Transverse colon (tissue), 4 donors: Measurements from ENCODE around the gene PHACTR4. TPM values are rescaled to one million over a fixed set of nuclear protein-coding genes. Genes with fewer than 3 reads are reported as not detected.
A peak's percentile ranks its signal among the peaks of the same experiment; 100 is the strongest.

Experiments
- DNase-seq: peaks from one replicate; pipeline ENCODE4 v3.0.0-alpha.2; 2019
- H3K27ac ChIP-seq, 4 donors: fragments of 200-600 bp; sonication (generic); 2 replicates each; pipeline ENCODE4 v1.5.1; 2016 to 2018; ENCODE audit warnings: inconsistent platforms in 4 of 4
- H3K27me3 ChIP-seq: fragments of 200-600 bp; sonication (generic); 2 replicates; pipeline ENCODE4 v1.5.1; 2017; ENCODE audit warnings: inconsistent platforms
- H3K36me3 ChIP-seq, 4 donors: fragments of 200-600 bp; sonication (generic); 2 replicates each; pipeline ENCODE4 v1.5.1; 2017 to 2019; ENCODE audit warnings: inconsistent platforms in 4 of 4
- H3K4me1 ChIP-seq, 4 donors: fragments of 200-600 bp; sonication (generic); 2 replicates each; pipeline ENCODE4 v1.5.1; 2017 to 2020; ENCODE audit warnings: inconsistent platforms in 4 of 4
- H3K4me3 ChIP-seq, 4 donors: fragments of 200-600 bp; sonication (generic); 1 replicate in 1 of 4; 2 replicates in 3 of 4; pipeline versions ENCODE4 v1.5.1 to v1.6.1; 2017 to 2019; ENCODE audit warnings: inconsistent platforms in 4 of 4
- H3K9me3 ChIP-seq, 2 donors: fragments of 200-600 bp; sonication (generic); 2 replicates each; pipeline ENCODE4 v1.5.1; 2017 to 2019; ENCODE audit warnings: inconsistent platforms in 2 of 2
- EP300 ChIP-seq: sonication (generic); formaldehyde crosslinking; IDR thresholded peaks from one replicate; pipeline ENCODE4 v1.6.1; 2017; ENCODE audit warnings: antibody characterized with exemption, low read depth
- POLR2A ChIP-seq: fragments of 450-650 bp; IDR thresholded peaks from one replicate; pipeline ENCODE4 v1.6.1; 2016; ENCODE audit warnings: antibody characterized with exemption, mild to moderate bottlenecking, moderate library complexity
- POLR2AphosphoS5 ChIP-seq, 3 donors: sonication (generic); formaldehyde crosslinking; IDR thresholded peaks; one replicate each; pipeline ENCODE4 v1.6.1; 2016; ENCODE audit warnings: antibody characterized with exemption in 3 of 3
- WGBS, 2 donors: methylation state at CpG; one replicate each; pipeline ENCODE4 v1.1.5; 2018; ENCODE audit warnings: low coverage in 1 of 2; 5-methylcytosine and 5-hydroxymethylcytosine counted together
- in situ Hi-C, 4 donors: fragments of 200-750 bp; cut with MboI; loops; one replicate each; pipeline versions ENCODE4 v1.15.0 to v1.15.1; 2017; ENCODE audit warnings: low sequenced_read_pairs in 3 of 4, low pct_ligation_motif_present in 1 of 4, low pct_unique_long_range_greater_than_20kb in 1 of 4
- intact Hi-C: fragments of 100-400 bp; cut with DNase I; formaldehyde crosslinking; loops from one replicate; pipeline ENCODE4 v1.15.1; 2023; ENCODE audit warnings: low total_unique reads
- total RNA-seq, 4 donors: library from RNA; depleted of rRNA; stranded (reverse); fragments of >200 nt; gene quantifications; one replicate each; pipeline ENCODE4 v1.1.0, GENCODE V29; 2016
- TF ChIP-seq, protein P1 (sequence below), 5 experiments: fragments of 200-600 bp in 3 of 5; fragments of 450-650 bp in 2 of 5; sonication (generic) in 3 of 5; IDR thresholded peaks; 1 replicate in 2 of 5; 2 replicates in 3 of 5; pipeline ENCODE4 v1.5.1; 2016 to 2017; ENCODE audit warnings: antibody characterized with exemption in 5 of 5, inconsistent platforms in 3 of 5, mild to moderate bottlenecking in 2 of 5, moderate library complexity in 1 of 5

The PHACTR4 gene
- total RNA-seq, 4 donors from 2014 or later, result 31.4 to 51.1 (median 41.6) TPM

DNA sequence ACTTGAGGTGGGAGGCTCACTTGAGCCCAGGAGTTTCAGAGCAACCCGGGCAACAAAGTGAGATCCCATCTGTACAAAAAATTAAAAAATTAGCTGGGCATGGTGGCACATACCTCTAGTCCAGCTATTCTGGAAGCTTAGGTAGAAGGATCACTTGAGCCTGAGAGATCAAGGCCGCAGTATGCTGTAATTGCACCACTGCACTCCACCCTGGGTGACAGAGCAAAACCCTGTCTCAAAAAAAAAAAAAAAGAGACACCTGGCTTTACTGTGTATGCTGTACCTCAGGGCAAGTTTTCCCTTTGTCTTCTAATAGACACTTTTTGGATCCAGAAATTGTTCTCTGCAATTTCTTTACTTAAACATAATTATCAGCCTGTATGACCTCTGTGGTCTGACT lies 113.2 kb downstream of the PHACTR4 start:
- in situ Hi-C loops (no loop called here), intact Hi-C loops (no loop called here)
- TF ChIP-seq POLR2AphosphoS5 (IDR thresholded peaks at IDR 0.05) (no peak), EP300 (no peak), POLR2A (no peak)
- TF ChIP-seq, protein P1, sequence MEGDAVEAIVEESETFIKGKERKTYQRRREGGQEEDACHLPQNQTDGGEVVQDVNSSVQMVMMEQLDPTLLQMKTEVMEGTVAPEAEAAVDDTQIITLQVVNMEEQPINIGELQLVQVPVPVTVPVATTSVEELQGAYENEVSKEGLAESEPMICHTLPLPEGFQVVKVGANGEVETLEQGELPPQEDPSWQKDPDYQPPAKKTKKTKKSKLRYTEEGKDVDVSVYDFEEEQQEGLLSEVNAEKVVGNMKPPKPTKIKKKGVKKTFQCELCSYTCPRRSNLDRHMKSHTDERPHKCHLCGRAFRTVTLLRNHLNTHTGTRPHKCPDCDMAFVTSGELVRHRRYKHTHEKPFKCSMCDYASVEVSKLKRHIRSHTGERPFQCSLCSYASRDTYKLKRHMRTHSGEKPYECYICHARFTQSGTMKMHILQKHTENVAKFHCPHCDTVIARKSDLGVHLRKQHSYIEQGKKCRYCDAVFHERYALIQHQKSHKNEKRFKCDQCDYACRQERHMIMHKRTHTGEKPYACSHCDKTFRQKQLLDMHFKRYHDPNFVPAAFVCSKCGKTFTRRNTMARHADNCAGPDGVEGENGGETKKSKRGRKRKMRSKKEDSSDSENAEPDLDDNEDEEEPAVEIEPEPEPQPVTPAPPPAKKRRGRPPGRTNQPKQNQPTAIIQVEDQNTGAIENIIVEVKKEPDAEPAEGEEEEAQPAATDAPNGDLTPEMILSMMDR (IDR thresholded peaks at IDR 0.05), result no peak
- Histone ChIP-seq H3K9me3 (no peaks in the 10 kb centered on the region), H3K4me1 (peaks cover 0 to 3% (median 0%) of the 10 kb centered on the region in 4 donors), H3K27me3 (no peaks in the 10 kb centered on the region), H3K27ac (no peak overlapping the region), H3K4me3 (no peak overlapping the region), H3K36me3 (peaks cover 0 to 49% (median 21%) of the 10 kb centered on the region in 4 donors)
- WGBS, 2 donors, result 83 to 85% methylated on average over 1 to 2 of the region's 2 CpGs
- DNase-seq, result no peak

DNA sequence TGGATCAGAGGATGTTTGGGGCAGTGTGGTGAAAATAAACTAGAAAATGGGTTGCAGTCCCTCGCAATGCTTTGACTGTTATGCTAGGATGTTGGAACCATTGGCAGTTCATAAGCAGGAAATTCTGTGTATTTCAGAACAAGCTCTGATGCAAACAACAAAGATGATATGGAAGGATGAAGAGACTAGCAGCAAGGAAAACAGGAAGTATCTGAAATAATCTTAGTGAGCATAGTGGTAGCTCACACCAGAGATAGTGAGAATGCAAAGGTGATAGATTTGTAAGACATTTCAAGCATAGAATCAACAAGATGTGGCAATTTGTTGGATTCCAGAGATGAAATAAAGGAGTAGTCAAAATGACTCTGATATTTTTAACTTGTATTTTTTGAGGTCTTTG lies 125.2 kb downstream of the PHACTR4 start:
- Histone ChIP-seq H3K4me1 (no peaks in the 10 kb centered on the region), H3K4me3 (no peak overlapping the region), H3K9me3 (no peaks in the 10 kb centered on the region), H3K27ac (no peak overlapping the region), H3K36me3 (peaks cover 0 to 50% (median 22%) of the 10 kb centered on the region in 4 donors), H3K27me3 (no peaks in the 10 kb centered on the region)
- in situ Hi-C loops, result no loop called here
- 97 to 100% methylated on average over 1 of the region's 1 CpG for WGBS, 2 donors
- intact Hi-C loops, result no loop called here
- no peak for DNase-seq
- TF ChIP-seq, protein P1 (IDR thresholded peaks at IDR 0.05), result no peak
- TF ChIP-seq POLR2AphosphoS5 (IDR thresholded peaks at IDR 0.05) (no peak), POLR2A (no peak)

DNA sequence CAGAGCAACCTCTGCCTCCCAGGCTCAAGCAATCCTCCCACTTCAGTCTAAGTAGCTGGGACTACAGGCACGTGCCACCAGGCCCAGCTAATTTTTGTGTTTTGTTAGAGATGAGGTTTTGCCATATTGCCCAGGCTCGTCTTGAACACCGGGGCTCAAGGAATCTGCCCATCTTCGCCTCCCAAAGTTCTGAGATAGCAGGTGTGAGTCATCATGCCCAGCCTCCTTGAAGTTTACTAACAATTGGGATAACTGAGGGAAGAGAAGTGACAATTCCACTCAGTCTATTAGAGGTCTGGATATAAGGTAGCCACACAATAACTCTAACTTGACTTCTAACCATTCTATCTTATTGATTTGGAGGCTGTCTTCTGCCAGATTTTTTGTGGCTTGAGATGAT lies 130.0 kb downstream of the PHACTR4 start:
- in situ Hi-C loops, result no loop called here
- no peak overlapping the region for H3K27ac ChIP-seq
- no peaks in the 10 kb centered on the region for H3K9me3 ChIP-seq
- 88% methylated on average over 4 of the region's 4 CpGs; no CpG with 5 or more reads in 1 of the 2 donors for WGBS, 2 donors
- no peak overlapping the region for H3K4me3 ChIP-seq
- H3K27me3 ChIP-seq, result no peaks in the 10 kb centered on the region
- intact Hi-C loops, result no loop called here
- DNase-seq, result no peak
- H3K4me1 ChIP-seq, result peaks cover 0 to 13% (median 0%) of the 10 kb centered on the region in 4 donors
- peaks cover 0 to 14% (median 7%) of the 10 kb centered on the region in 4 donors for H3K36me3 ChIP-seq
- TF ChIP-seq EP300, result no peak
- TF ChIP-seq POLR2A, result no peak
- TF ChIP-seq, protein P1 (IDR thresholded peaks at IDR 0.05), result no peak
- no peak for TF ChIP-seq POLR2AphosphoS5 (IDR thresholded peaks at IDR 0.05)

DNA sequence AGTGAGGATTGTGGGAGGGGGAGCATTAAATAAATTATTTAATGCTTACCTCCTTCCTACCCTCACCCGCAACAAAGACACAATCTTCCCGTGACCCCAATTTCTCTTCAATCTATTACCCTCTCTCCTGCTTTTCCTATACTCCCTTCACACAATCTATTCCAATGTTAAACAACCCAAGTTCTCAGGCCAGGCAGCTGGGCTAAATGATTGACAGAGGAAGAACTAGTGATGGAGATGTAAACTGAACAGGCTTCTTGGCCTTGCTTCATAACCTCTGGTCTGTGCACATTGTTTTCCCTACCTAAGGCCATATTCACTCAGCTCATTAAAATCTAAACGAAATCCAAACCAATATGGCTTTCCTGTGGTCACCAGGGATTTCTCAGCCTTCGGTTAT lies 132.4 kb downstream of the PHACTR4 start:
- H3K27me3 ChIP-seq, result no peaks in the 10 kb centered on the region
- in situ Hi-C loops (loop anchor here in 3 of 4 donors (25.0 kb wide), 3 partner anchors 110 to 385 kb away; partner anchors contain the start of genes ATP5IF1 (in 1 of the 3) and DNAJC8 (in 1 of the 3)), intact Hi-C loops (no loop called here)
- H3K36me3 ChIP-seq, result peaks cover 0 to 4% (median under 1%) of the 10 kb centered on the region in 4 donors
- TF ChIP-seq POLR2AphosphoS5 (IDR thresholded peaks at IDR 0.05) (no peak), POLR2A (no peak), EP300 (no peak)
- TF ChIP-seq, protein P1 (IDR thresholded peaks at IDR 0.05), result no peak
- peak overlapping the region in 3 of 4 donors; percentile 5 to 43 (median 21) for H3K27ac ChIP-seq
- H3K4me1 ChIP-seq, result peaks cover 0 to 22% (median 4%) of the 10 kb centered on the region in 4 donors
- no peaks in the 10 kb centered on the region for H3K9me3 ChIP-seq
- no peak overlapping the region for H3K4me3 ChIP-seq
- WGBS, 2 donors, result 74% methylated on average over 4 of the region's 4 CpGs; no CpG with 5 or more reads in 1 of the 2 donors
- DNase-seq, result no peak
